GM18870 (cell line): Measurements from ENCODE around the gene SEMA3E.
A peak's percentile ranks its signal among the peaks of the same experiment; 100 is the strongest.
"Not testable (repeated sequence)": the region's sequence is repeated elsewhere in the genome, so short reads cannot be mapped to it uniquely, and the experiment has no call there.

Experiments
- ATAC-seq: cut with Tn5 transposase; IDR thresholded peaks from one replicate; pipeline ENCODE4 v1.9.1; 2021; ENCODE audit warnings: moderate library complexity; ENCODE audit not compliant: unreplicated experiment

SEMA3E gene

GRCh38 chr7:83494683-83495082, 154.3 kb downstream of the SEMA3E start:
- no peak for ATAC-seq

- ATAC-seq = no peak
Observed at GRCh38 chr7:83492802-83493201, 156.1 kb downstream of the SEMA3E start.

GRCh38 chr7:83487801-83488200, 161.1 kb downstream of the SEMA3E start:
- no peak for ATAC-seq

GRCh38 chr7:83486957-83487356, 162.0 kb downstream of the SEMA3E start:
- no peak for ATAC-seq

GRCh38 chr7:83486536-83486935, 162.4 kb downstream of the SEMA3E start:
- no peak for ATAC-seq

GRCh38 chr7:83484826-83485225, 164.1 kb downstream of the SEMA3E start:
- ATAC-seq = no peak

- ATAC-seq = no peak
Observed at GRCh38 chr7:83484266-83484665, 164.7 kb downstream of the SEMA3E start.

- no peak for ATAC-seq
Observed at GRCh38 chr7:83478616-83479015, 170.3 kb downstream of the SEMA3E start.

- no peak for ATAC-seq
Observed at GRCh38 chr7:83476511-83477050, 172.4 kb downstream of the SEMA3E start.

GRCh38 chr7:83475420-83475819, 173.5 kb downstream of the SEMA3E start:
- ATAC-seq = no peak

- ATAC-seq = no peak
Observed at GRCh38 chr7:83472376-83472775, 176.6 kb downstream of the SEMA3E start.

GRCh38 chr7:83469491-83469890, 179.4 kb downstream of the SEMA3E start:
- no peak for ATAC-seq

- no peak for ATAC-seq
Observed at GRCh38 chr7:83469076-83469475, 179.9 kb downstream of the SEMA3E start.

- peak; percentile 97 for ATAC-seq
Observed at GRCh38 chr7:83468251-83468739, 180.6 kb downstream of the SEMA3E start.

- ATAC-seq = no peak
Observed at GRCh38 chr7:83467493-83467892, 181.4 kb downstream of the SEMA3E start.

- no peak for ATAC-seq
Observed at GRCh38 chr7:83466956-83467355, 182.0 kb downstream of the SEMA3E start.

GRCh38 chr7:83466187-83466923, 182.6 kb downstream of the SEMA3E start:
- no peak for ATAC-seq

GRCh38 chr7:83465643-83466042, 183.3 kb downstream of the SEMA3E start:
- no peak for ATAC-seq

- not testable (repeated sequence) for ATAC-seq
Observed at GRCh38 chr7:83461820-83462219, 187.1 kb downstream of the SEMA3E start.

- not testable (repeated sequence) for ATAC-seq
Observed at GRCh38 chr7:83459930-83460653, 188.8 kb downstream of the SEMA3E start.

GRCh38 chr7:83459101-83459929, 189.6 kb downstream of the SEMA3E start:
- ATAC-seq = not testable (repeated sequence)
